ENCODE data around the gene SHMT2.

Gene SHMT2

GRCh38 chr12:57222286-57223190 lies 7.0 kb upstream of the SHMT2 start:
- H3K9me3 ChIP-seq: no peaks in the 10 kb centered on the region
- H3K36me3 ChIP-seq: no peaks in the 10 kb centered on the region
- TF ChIP-seq CTCF (IDR thresholded peaks at IDR 0.05): no peak
- no peak overlapping the region for H3K4me3 ChIP-seq (ENCODE audit: low read depth in 1 of 2, low read length in 1 of 2)
- H3K4me1 ChIP-seq (ENCODE audit: control insufficient read depth in 1 of 2, insufficient read depth in 1 of 2, low read depth in 1 of 2, low read length in 1 of 2): peaks cover 19 to 28% of the 10 kb centered on the region in 2 experiments
- peaks cover 100% of the 10 kb centered on the region for H3K27me3 ChIP-seq
- no peak overlapping the region for H3K27ac ChIP-seq

DNA sequence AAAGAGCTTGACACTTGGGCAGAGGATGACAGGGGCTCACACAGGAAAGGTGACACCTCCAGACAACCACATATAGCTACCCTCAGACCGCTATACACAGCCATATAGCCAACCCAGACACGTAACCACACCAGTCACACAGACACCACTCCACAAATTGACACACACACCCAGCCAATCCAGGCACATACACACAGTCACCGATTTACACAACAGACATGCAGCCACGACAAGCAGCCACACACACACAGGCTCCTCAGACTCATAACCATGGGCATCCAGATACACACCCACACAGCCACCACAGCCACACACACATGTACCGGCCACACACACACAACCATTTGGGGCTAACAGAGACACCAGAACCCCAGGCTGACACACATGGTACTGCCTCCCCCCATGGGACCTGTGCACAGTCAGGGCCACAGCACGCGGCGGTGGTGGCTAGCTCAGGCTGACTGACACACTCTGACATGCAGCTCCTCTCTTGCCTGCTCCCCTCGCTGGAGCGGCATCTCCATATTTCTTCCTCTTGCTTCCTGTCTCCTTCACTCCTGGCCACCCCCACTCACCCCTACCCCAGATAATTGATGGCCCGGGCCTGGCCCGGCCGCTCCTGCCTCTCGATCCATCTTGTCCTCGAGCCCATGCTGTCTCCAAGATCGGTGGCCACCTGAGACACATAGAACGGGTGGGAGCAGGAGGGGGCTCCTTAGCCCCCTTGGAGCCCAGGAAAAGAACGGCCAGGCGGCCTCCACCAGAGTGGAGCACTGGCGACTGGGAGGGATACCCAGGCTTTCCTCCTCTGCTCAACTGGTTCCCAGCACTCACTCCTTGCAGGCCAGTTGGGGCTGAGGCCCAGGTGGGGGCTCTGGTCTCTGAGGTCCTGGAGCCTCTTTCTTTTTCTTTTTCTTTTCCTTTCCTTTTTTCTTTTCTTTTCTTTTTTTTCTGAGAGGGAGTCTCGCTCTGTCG lies 6.0 kb upstream of the SHMT2 start:
- Histone ChIP-seq H3K4me3 (ENCODE audit: low read depth in 1 of 2, low read length in 1 of 2) (no peak overlapping the region), H3K36me3 (no peaks in the 10 kb centered on the region), H3K4me1 (ENCODE audit: control insufficient read depth in 1 of 2, insufficient read depth in 1 of 2, low read depth in 1 of 2, low read length in 1 of 2) (peaks cover 19 to 28% of the 10 kb centered on the region in 2 experiments), H3K9me3 (no peaks in the 10 kb centered on the region), H3K27me3 (peaks cover 100% of the 10 kb centered on the region), H3K27ac (no peak overlapping the region)
- no peak for TF ChIP-seq CTCF (IDR thresholded peaks at IDR 0.05)

GRCh38 chr12:57224278-57224972 lies 5.1 kb upstream of the SHMT2 start:
- peaks cover 25 to 35% of the 10 kb centered on the region in 2 experiments for H3K4me1 ChIP-seq (ENCODE audit: control insufficient read depth in 1 of 2, insufficient read depth in 1 of 2, low read depth in 1 of 2, low read length in 1 of 2)

DNA sequence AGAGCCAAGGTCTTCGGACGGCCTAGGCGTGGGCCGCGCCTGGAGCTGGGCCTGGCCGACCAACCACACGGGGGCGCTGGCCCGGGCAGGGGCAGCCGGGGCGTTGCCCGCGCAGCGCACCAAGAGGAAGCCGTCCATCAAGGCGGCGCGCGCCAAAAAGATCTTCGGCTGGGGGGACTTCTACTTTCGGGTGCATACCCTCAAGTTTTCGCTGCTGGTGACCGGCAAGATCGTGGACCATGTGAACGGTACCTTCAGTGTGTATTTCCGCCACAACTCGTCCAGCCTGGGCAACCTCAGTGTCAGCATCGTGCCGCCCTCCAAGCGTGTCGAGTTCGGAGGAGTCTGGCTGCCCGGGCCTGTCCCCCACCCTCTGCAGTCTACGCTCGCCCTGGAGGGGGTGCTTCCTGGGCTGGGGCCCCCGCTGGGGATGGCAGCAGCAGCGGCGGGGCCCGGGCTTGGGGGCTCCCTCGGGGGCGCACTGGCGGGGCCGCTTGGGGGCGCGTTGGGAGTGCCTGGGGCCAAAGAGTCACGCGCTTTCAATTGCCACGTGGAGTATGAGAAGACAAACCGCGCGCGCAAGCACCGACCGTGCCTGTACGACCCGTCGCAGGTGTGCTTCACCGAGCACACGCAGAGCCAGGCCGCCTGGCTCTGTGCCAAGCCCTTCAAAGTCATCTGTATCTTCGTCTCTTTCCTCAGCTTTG lies 4.4 kb upstream of the SHMT2 start:
- Histone ChIP-seq H3K36me3 (no peaks in the 10 kb centered on the region), H3K27me3 (peaks cover 91% of the 10 kb centered on the region)

More at GRCh38 chr12:57224278-57224972, 5.1 kb upstream of the SHMT2 start:
- H3K36me3 ChIP-seq: no peaks in the 10 kb centered on the region
- H3K27me3 ChIP-seq: peaks cover 98% of the 10 kb centered on the region
- H3K9me3 ChIP-seq: no peaks in the 10 kb centered on the region
- no peak for TF ChIP-seq CTCF (IDR thresholded peaks at IDR 0.05)
- H3K4me3 ChIP-seq (ENCODE audit: low read depth in 1 of 2, low read length in 1 of 2): peak overlapping the region in 1 of 2 experiments; percentile 40
- H3K27ac ChIP-seq: no peak overlapping the region

More for the DNA sequence above, 4.4 kb upstream of the SHMT2 start:
- H3K27ac ChIP-seq: no peak overlapping the region
- H3K4me3 ChIP-seq (ENCODE audit: low read depth in 1 of 2, low read length in 1 of 2): peak overlapping the region; percentile 23 to 40
- peaks cover 32 to 42% of the 10 kb centered on the region in 2 experiments for H3K4me1 ChIP-seq (ENCODE audit: control insufficient read depth in 1 of 2, insufficient read depth in 1 of 2, low read depth in 1 of 2, low read length in 1 of 2)
- TF ChIP-seq CTCF (IDR thresholded peaks at IDR 0.05): peak; percentile 75
- H3K9me3 ChIP-seq: no peaks in the 10 kb centered on the region
